GM13977 (cell line): ENCODE data around the gene SLC40A1.

ENCODE experiments used
- DNase-seq: peaks from one replicate; pipeline ENCODE4 v3.0.0; 2012; ENCODE audit warnings: low spot score
- in situ Hi-C: fragments of 300-500 bp; cut with MboI; formaldehyde crosslinking; loops from one replicate; pipeline ENCODE4 v1.12.0; 2022; ENCODE audit warnings: low sequenced_read_pairs, low pct_unique_long_range_greater_than_20kb, mixed read lengths, inconsistent platforms; ENCODE audit not compliant: unreplicated experiment
- TF ChIP-seq, protein P1 (sequence below): IDR thresholded peaks from 2 replicates; pipeline ENCODE4 v1.5.1; 2012; ENCODE audit warnings: mild to moderate bottlenecking, control low read depth; ENCODE audit not compliant: insufficient read depth; ENCODE audit errors: extremely low read depth, missing control alignments

The SLC40A1 gene, protein sequence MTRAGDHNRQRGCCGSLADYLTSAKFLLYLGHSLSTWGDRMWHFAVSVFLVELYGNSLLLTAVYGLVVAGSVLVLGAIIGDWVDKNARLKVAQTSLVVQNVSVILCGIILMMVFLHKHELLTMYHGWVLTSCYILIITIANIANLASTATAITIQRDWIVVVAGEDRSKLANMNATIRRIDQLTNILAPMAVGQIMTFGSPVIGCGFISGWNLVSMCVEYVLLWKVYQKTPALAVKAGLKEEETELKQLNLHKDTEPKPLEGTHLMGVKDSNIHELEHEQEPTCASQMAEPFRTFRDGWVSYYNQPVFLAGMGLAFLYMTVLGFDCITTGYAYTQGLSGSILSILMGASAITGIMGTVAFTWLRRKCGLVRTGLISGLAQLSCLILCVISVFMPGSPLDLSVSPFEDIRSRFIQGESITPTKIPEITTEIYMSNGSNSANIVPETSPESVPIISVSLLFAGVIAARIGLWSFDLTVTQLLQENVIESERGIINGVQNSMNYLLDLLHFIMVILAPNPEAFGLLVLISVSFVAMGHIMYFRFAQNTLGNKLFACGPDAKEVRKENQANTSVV

DNA sequence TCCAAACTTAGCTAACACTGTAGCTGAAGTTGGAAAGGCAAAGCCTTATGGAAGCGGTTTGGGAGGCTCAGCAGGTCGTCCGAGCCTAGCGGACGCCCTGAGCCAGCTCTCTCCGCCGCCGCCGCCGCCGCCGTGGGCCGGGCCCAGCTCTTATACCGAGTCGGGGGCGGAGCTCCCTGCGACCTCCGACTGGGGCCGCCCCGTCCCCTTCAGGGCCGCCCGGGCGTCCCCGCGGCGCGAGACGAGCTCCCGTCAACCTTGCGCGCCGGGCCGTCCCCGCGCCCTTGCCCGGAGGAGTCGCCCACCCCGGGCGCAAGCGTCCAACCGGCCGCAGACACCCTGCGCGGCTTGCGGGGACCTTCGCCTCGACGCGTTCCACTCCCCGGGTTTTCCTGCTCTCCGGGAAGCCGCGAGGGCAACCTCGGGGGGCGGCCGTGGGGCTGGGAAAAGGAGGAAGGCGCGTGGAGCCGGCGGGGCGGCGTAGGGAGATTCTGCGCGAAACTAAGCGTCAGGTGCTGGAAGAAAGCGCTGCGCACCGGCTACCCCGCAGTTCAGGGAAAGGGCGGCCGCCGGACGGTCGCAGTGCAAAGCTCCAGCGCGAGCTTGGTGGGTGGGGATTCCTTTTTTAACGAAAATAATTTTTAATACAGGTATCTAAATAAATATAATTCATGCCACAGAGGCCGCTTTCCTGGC, at the start of gene SLC40A1:
TSS of gene SLC40A1 (minus strand) at position 129 of the 696 bp plus-strand sequence. CDS start 326 bp downstream, outside the sequence.
- TF ChIP-seq, protein P1, sequence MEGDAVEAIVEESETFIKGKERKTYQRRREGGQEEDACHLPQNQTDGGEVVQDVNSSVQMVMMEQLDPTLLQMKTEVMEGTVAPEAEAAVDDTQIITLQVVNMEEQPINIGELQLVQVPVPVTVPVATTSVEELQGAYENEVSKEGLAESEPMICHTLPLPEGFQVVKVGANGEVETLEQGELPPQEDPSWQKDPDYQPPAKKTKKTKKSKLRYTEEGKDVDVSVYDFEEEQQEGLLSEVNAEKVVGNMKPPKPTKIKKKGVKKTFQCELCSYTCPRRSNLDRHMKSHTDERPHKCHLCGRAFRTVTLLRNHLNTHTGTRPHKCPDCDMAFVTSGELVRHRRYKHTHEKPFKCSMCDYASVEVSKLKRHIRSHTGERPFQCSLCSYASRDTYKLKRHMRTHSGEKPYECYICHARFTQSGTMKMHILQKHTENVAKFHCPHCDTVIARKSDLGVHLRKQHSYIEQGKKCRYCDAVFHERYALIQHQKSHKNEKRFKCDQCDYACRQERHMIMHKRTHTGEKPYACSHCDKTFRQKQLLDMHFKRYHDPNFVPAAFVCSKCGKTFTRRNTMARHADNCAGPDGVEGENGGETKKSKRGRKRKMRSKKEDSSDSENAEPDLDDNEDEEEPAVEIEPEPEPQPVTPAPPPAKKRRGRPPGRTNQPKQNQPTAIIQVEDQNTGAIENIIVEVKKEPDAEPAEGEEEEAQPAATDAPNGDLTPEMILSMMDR, result no peak
- in situ Hi-C loops, result no loop called here
- DNase-seq, result peak; percentile 67

DNA sequence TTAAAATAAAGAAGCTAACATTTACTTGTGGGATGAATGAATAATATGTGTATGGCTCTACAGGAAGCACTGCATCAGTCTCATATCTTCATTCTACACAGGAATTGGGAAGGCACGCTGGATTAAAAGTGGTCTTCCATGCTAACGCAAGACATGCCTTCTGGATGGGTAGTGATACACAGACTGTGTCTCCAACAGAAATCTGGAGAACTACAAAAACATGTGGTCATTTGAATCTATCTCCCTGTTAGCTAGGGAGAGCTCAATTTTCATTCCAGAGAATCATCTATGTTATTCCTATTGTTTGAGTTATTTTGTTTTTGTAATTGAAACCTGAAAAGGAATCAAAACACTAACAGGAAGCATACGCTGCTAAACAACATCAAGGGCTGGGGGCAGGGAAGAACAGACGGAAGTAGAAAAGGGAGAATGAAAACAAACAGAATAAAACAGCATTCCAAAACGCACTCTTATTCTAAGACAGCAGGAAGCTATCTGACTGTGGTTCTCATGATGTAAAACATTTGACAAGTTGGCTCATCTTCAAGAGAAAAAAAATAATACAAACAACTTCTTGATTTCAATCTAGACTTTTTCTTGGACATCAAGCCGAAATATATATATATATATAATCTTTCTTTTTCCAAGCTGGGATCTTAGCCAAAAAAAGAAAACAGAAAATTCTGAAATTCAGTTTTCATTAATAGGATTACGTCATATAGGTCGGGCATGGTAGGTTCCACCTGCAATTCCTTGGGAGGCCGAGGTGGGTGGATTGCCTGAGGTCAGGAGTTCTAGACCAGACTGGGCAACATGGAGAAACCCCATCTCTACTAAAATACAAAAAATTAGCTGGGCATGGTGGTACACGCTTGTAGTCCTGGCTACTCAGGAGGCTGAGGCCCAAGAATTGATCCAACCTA, 49.2 kb upstream of the SLC40A1 start:
- TF ChIP-seq, protein P1, result no peak
- in situ Hi-C loops, result no loop called here

DNA sequence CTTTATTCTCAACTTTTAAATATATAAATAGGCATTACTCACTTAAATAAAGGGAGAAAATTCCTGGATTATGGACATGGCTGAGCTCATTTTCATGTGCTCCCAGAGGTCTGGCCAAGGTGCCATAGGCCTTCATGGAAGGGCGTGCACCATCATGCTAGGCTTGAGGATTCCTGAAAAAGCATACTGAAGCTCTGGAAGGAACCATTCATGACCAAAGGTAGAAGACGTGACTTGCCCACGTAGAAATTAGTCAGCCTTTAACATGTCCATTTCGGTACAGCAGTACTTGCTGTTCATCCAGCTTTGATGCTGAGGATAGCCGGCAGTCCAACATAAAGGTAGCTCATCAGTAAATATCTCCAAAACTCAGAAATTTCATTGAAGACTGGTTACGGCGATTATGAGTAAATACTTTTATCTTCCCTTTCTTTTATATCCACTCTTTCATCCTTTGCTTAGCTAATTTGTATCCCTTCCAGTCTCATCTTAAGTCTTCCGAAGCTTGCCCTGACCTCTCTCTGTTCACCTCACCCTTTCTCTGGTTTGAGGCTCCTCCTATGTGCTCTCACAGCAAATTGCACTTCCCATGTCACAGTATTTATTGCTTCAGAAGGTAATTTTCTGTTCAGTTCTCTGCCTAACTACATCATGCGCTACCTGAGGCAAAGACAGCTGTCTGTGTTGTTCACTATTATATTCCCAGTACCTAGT, 48.4 kb upstream of the SLC40A1 start:
- DNase-seq, result no peak
- in situ Hi-C loops, result no loop called here
- TF ChIP-seq, protein P1, result no peak

More for the DNA sequence above, 49.2 kb upstream of the SLC40A1 start:
- no peak for DNase-seq

DNA sequence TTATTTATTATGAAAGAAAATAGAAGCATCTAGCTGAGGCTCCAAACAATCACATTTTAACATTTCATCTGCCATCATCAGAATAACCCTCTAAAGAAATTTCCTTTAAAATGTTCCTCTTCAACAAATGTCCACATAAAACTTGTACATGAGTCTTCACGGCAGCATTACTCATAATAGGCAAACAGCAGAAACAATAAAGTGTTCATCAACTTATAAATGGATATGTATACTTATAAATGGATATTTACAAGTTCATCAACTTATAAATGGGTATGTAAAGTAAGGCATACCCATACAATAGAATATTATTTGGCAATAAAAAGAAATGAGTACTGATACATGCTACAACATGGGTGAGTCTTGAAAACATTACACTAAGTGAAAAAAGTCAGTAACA, 47.2 kb upstream of the SLC40A1 start:
- no peak for DNase-seq
- TF ChIP-seq, protein P1, result no peak
- in situ Hi-C loops, result no loop called here

DNA sequence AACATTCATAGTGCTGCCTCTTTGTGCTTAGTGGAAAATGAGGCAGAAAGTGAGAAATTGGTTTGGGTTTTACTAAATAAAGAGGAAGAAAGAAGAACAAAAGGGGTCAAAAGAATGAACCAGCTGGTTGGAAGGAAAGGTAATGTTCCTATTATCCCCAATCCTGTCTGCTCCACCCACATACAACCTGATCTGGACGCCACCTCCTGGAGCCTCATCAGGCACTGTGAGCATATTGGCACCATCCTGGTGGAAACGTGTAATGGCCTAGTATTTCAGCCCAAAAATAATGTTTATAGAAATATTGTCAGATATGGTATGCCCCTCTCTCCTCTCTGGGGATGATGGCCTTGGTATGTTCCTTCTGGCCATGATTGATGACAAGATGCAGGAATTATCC, 45.0 kb upstream of the SLC40A1 start:
- DNase-seq, result no peak
- TF ChIP-seq, protein P1, result no peak
- in situ Hi-C loops, result no loop called here
